HFFc6 (cell line): ENCODE data around the gene STIP1. TPM values are rescaled to one million over a fixed set of nuclear protein-coding genes. Genes with fewer than 3 reads are reported as not detected.

Experiments
- DNase-seq: peaks from one replicate; pipeline ENCODE4 v3.0.0-alpha.2; 2018
- H3K27ac Mint-ChIP-seq: 2 replicates; pipeline ENCODE4 v1.8.0; 2020; ENCODE audit warnings: mild to moderate bottlenecking, mixed read lengths
- H3K27me3 Mint-ChIP-seq: 2 replicates; pipeline ENCODE4 v1.8.0; 2021; ENCODE audit warnings: mild to moderate bottlenecking, moderate library complexity, mixed read lengths; ENCODE audit not compliant: insufficient read depth
- H3K36me3 Mint-ChIP-seq: 2 replicates; pipeline ENCODE4 v1.8.0; 2021; ENCODE audit warnings: low read depth, mixed read lengths
- H3K4me1 Mint-ChIP-seq: 2 replicates; pipeline ENCODE4 v1.8.0; 2020; ENCODE audit warnings: low read depth, mixed read lengths
- H3K4me3 Mint-ChIP-seq: 2 replicates; pipeline ENCODE4 v1.8.0; 2020; ENCODE audit warnings: mild to moderate bottlenecking, moderate library complexity, mixed read lengths
- H3K9me3 Mint-ChIP-seq: 2 replicates; pipeline ENCODE4 v1.8.0; 2020; ENCODE audit warnings: mild to moderate bottlenecking, mixed read lengths
- total RNA-seq, 6 experiments: library from RNA; stranded (reverse); fragmentation: NEBNext Ultra II Directional; extraction: Animal tissue kit (Norgen Biotek cat#: 25700); gene quantifications; 2 replicates in 1 of 6; 3 replicates in 5 of 6; pipeline ENCODE4 v1.2.3, GENCODE V29; 2021
- TF ChIP-seq, protein P1 (sequence below): fragments of 200-600 bp; sonication (generic); IDR thresholded peaks from 2 replicates; pipeline ENCODE4 v1.5.0; 2021; ENCODE audit warnings: antibody characterized with exemption, mild to moderate bottlenecking

The STIP1 gene
- total RNA-seq, 6 experiments from 2014 or later, result 203 to 259 (median 210) TPM

DNA sequence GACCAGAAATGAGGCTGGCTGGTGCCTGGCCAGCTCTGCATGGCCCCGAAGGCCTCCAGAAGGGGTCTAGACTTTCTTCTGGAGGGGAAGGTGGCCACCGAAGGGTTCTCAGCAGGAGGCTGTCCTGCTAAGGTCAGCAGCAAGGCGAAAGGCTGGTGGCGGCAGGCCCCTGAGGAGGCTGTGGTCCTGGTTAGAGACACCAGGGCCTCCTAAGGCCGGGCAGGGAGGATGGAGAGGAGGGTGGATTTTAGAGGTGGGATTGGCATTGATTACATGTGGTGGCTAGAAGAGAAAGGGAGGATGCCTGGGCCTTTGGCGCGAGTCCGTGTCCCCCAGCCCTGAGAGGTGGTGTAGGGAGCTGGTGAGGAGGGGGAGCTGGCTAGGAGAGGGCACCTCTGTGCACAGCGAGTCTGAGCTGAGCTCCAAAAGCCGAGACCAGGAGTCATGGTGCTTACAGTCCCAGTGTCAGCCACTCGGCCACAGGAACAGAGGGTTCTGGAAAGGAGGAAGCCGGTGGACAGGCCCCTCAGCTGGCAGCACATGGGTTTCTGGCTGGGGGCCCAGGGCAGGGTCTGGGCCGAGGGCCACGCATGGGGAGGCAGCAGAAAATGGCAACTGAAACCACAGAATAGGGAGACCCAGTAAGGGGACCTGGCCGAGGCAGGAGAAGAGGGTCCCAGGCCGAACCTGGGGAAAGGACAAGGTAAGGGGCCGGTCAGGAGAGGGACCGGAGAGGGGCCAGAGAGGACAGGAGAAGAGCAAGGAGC, 23.0 kb downstream of the STIP1 start:
- no peaks in the 10 kb centered on the region for H3K9me3 Mint-ChIP-seq

DNA sequence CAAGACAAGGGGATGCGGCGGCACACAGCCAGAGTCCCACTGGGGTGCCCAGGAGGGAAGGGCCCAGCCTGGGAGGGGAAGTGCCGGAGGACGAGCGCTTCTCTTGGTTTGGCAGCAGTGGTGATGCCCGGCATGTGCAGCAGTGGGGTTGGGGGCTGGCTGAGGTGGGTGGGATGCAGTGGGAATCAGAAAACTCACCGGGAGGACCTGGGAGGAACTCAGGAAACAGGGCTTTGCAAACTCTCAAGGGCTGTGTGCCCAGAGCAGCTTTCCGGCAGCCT, 23.5 kb downstream of the STIP1 start:
- TF ChIP-seq, protein P1, sequence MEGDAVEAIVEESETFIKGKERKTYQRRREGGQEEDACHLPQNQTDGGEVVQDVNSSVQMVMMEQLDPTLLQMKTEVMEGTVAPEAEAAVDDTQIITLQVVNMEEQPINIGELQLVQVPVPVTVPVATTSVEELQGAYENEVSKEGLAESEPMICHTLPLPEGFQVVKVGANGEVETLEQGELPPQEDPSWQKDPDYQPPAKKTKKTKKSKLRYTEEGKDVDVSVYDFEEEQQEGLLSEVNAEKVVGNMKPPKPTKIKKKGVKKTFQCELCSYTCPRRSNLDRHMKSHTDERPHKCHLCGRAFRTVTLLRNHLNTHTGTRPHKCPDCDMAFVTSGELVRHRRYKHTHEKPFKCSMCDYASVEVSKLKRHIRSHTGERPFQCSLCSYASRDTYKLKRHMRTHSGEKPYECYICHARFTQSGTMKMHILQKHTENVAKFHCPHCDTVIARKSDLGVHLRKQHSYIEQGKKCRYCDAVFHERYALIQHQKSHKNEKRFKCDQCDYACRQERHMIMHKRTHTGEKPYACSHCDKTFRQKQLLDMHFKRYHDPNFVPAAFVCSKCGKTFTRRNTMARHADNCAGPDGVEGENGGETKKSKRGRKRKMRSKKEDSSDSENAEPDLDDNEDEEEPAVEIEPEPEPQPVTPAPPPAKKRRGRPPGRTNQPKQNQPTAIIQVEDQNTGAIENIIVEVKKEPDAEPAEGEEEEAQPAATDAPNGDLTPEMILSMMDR, result no peak

More for the DNA sequence above, 23.0 kb downstream of the STIP1 start:
- TF ChIP-seq, protein P1, result no peak
- peak overlapping the region; percentile 38; the same call in 1 of the 2 replicates for H3K27ac Mint-ChIP-seq
- DNase-seq, result no peak
- no peak overlapping the region for H3K4me3 Mint-ChIP-seq
- peaks cover 2% of the 10 kb centered on the region for H3K27me3 Mint-ChIP-seq
- peaks cover 9% of the 10 kb centered on the region for H3K36me3 Mint-ChIP-seq
- H3K4me1 Mint-ChIP-seq, result peaks cover 20% of the 10 kb centered on the region

DNA sequence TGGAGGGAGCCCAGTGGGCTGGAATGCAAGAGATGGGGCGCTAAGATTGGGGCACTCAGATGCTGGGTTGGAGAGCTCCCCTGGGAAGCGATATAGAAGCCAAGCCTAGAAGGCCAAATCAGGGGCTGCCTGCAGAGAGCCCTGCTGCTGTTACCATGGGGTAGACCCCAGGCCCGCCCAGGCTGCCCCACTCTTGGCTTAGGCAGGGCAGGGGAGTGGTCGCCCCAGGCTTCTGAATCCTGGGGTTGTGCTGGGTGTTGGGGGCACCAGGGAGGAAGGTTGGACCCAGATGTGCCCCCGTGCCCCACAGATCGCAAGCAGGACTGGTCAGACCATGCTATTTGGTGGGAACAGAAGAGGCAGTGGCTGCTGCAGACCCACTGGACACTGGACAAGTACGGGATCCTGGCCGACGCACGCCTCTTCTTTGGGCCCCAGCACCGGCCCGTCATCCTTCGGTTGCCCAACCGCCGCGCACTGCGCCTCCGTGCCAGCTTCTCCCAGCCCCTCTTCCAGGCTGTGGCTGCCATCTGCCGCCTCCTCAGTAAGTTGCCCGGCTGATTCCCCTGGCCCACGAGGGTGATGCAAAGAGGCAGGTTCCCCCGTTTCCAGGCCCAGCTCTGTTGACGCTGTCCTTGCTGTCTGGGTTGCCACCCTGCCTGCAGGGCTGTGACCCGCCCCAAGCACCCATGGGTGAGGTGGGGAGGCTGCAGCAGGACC, 24.5 kb downstream of the STIP1 start:
- Mint-ChIP-seq H3K4me1 (peaks cover 22% of the 10 kb centered on the region), H3K27me3 (no peaks in the 10 kb centered on the region; the same call in none of the 2 replicates), H3K27ac (no peak overlapping the region), H3K9me3 (no peaks in the 10 kb centered on the region), H3K36me3 (peaks cover 6% of the 10 kb centered on the region; the same call in 1 of the 2 replicates), H3K4me3 (no peak overlapping the region)
- TF ChIP-seq, protein P1, result no peak
- DNase-seq, result no peak

More for the DNA sequence above, 23.5 kb downstream of the STIP1 start:
- Mint-ChIP-seq H3K4me3 (no peak overlapping the region), H3K9me3 (no peaks in the 10 kb centered on the region), H3K36me3 (peaks cover 4% of the 10 kb centered on the region), H3K27ac (no peak overlapping the region), H3K4me1 (peaks cover 17% of the 10 kb centered on the region), H3K27me3 (peaks cover 2% of the 10 kb centered on the region)
- no peak for DNase-seq

DNA sequence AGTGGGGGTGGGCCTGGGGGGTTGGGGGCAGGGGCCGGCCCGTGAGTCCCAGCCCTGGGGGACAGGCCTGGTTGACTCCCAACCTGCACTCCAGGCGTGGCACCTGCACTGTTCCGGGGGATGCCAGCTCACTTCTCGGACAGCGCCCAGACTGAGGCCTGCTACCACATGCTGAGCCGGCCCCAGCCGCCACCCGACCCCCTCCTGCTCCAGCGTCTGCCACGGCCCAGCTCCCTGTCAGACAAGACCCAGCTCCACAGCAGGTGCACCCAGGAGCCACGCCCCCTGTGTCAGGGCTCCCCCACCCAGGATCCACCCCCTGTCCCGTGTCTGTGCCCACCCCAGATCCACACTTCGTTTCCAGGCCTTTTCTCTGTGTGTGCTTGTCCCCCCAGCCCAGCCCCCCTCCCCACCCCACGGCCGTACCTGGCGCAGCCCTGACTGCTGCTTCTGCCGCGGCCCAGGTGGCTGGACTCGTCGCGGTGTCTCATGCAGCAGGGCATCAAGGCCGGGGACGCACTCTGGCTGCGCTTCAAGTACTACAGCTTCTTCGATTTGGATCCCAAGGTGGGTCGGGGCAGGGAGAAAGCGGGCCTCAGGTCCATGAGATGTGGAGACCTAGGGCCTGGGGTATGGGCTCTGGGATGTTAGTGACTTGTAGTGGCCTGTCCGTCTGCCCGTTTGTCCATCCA, 25.4 kb downstream of the STIP1 start:
- peaks cover 6% of the 10 kb centered on the region; the same call in 1 of the 2 replicates for H3K36me3 Mint-ChIP-seq
- H3K4me1 Mint-ChIP-seq, result peaks cover 25% of the 10 kb centered on the region
- H3K4me3 Mint-ChIP-seq, result no peak overlapping the region
- no peaks in the 10 kb centered on the region for H3K9me3 Mint-ChIP-seq
- no peak overlapping the region for H3K27ac Mint-ChIP-seq
- DNase-seq, result no peak
- TF ChIP-seq, protein P1, result no peak
- no peaks in the 10 kb centered on the region; the same call in none of the 2 replicates for H3K27me3 Mint-ChIP-seq

DNA sequence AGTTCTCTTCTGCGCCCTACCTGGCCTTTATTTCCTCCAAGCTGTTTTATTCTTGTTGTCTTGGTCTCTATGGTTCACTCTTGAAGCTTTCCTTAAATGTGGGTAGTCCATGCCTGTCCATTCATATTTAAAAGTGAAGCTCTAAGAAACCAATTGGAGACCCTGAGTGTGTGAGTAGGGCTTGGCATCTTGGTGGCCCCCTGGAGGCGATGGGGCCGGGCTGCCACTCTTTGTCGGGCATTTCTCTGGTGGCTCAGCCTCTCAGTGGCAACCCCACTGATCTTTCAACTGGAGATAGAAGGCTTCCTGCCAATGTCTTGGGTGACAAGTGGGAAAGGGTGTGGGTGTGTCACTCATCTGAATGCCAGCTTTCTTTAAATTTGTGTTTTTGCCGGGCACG, 30.9 kb downstream of the STIP1 start:
- Mint-ChIP-seq H3K9me3 (no peaks in the 10 kb centered on the region), H3K4me3 (no peak overlapping the region), H3K27me3 (no peaks in the 10 kb centered on the region; the same call in none of the 2 replicates), H3K4me1 (peaks cover 14% of the 10 kb centered on the region), H3K27ac (no peak overlapping the region), H3K36me3 (peaks cover 6% of the 10 kb centered on the region; the same call in 1 of the 2 replicates)
- DNase-seq, result no peak
- TF ChIP-seq, protein P1, result no peak
